IMR-90 (cell line): Measurements from ENCODE around the gene GPD1. TPM values are rescaled to one million over a fixed set of nuclear protein-coding genes. Genes with fewer than 3 reads are reported as not detected.
A peak's percentile ranks its signal among the peaks of the same experiment; 100 is the strongest.

Experiments used
- ATAC-seq: fragments of 200-7000 bp; cut with Tn5 transposase; 2 replicates; pipeline ENCODE4 v1.9.1; 2020; ENCODE audit warnings: low read depth, mild to moderate bottlenecking, moderate library complexity
- BruUV-seq: library from RNA; stranded (reverse); fragments of 400-500 nt; replicated peaks from 2 replicates; lab custom pipeline; 2021; lab: Mats Ljungman, UMichigan
- CTCF ChIA-PET: fragments of 300-600 bp; formaldehyde crosslinking; extraction: SDS; loops from one replicate; lab custom pipeline; 2021; ENCODE audit warnings: antibody characterized with exemption; lab: Yijun Ruan, JAX
- POLR2A ChIA-PET: fragments of 300-600 bp; sonication (Branson Sonifier 250); formaldehyde crosslinking; loops from one replicate; lab custom pipeline; 2022; ENCODE audit warnings: antibody characterized with exemption; ENCODE audit not compliant: unreplicated experiment; lab: Charles Lee
- DNase-seq: peaks from one replicate; pipeline ENCODE4 v3.0.0; 2013
- H2AFZ ChIP-seq: replicated peaks from 2 replicates; pipeline ENCODE3; 2013; ENCODE audit warnings: low read length, mild to moderate bottlenecking; ENCODE audit not compliant: poor library complexity
- H2AK5ac ChIP-seq: 2 replicates; pipeline ENCODE4 v1.6.1; 2013; ENCODE audit warnings: low read depth, low read length, inconsistent platforms
- H2AK9ac ChIP-seq: replicated peaks from 2 replicates; pipeline ENCODE3; 2013; ENCODE audit warnings: mild to moderate bottlenecking, low read depth, low read length, moderate library complexity; ENCODE audit not compliant: poor library complexity
- H2BK120ac ChIP-seq: 2 replicates; pipeline ENCODE4 v1.6.1; 2013; ENCODE audit warnings: low read depth, low read length, inconsistent platforms
- H2BK15ac ChIP-seq: 3 replicates; pipeline ENCODE4 v1.6.1; 2013; ENCODE audit warnings: low read depth, low read length, inconsistent platforms
- H2BK20ac ChIP-seq: 2 replicates; pipeline ENCODE4 v1.6.1; 2013; ENCODE audit warnings: low read depth, mild to moderate bottlenecking, inconsistent platforms, low read length, moderate library complexity
- H2BK5ac ChIP-seq: 2 replicates; pipeline ENCODE4 v1.6.1; 2013; ENCODE audit warnings: mild to moderate bottlenecking, low read depth, low read length, inconsistent platforms; ENCODE audit not compliant: poor library complexity, severe bottlenecking
- H3K14ac ChIP-seq: replicated peaks from 2 replicates; pipeline ENCODE4 v1.6.1; 2013; ENCODE audit warnings: low read depth, low read length, inconsistent platforms
- H3K18ac ChIP-seq: 2 replicates; pipeline ENCODE4 v1.6.1; 2013; ENCODE audit warnings: low read depth, low read length, control low read depth
- H3K23ac ChIP-seq: 2 replicates; pipeline ENCODE4 v1.6.1; 2013; ENCODE audit warnings: low read depth, low read length, inconsistent platforms
- H3K27ac ChIP-seq: 2 replicates; pipeline ENCODE4 v1.5.1; 2013; ENCODE audit warnings: mild to moderate bottlenecking, control low read depth, low read length; ENCODE audit not compliant: insufficient read depth
- H3K27me3 ChIP-seq: 2 replicates; pipeline ENCODE4 v1.6.1; 2013; ENCODE audit warnings: low read length; ENCODE audit not compliant: control insufficient read depth, insufficient read depth
- H3K36me3 ChIP-seq: 2 replicates; pipeline ENCODE4 v1.6.1; 2013; ENCODE audit warnings: low read length, mixed read lengths; ENCODE audit not compliant: control insufficient read depth, insufficient read depth
- H3K4ac ChIP-seq: 2 replicates; pipeline ENCODE4 v1.6.1; 2013; ENCODE audit warnings: low read depth, low read length, inconsistent platforms
- H3K4me1 ChIP-seq: 2 replicates; pipeline ENCODE4 v1.6.1; 2013; ENCODE audit warnings: low read length, mixed read lengths; ENCODE audit not compliant: control insufficient read depth, insufficient read depth
- H3K4me2 ChIP-seq: 2 replicates; pipeline ENCODE4 v1.6.1; 2013; ENCODE audit warnings: low read depth, mild to moderate bottlenecking, control low read depth, low read length, moderate library complexity
- H3K4me3 ChIP-seq: 2 replicates; pipeline ENCODE4 v1.5.1; 2013; ENCODE audit warnings: low read depth, mild to moderate bottlenecking, control low read depth, low read length, moderate library complexity; ENCODE audit not compliant: insufficient read depth
- H3K56ac ChIP-seq: 2 replicates; pipeline ENCODE4 v1.6.1; 2013; ENCODE audit warnings: low read length, inconsistent platforms; ENCODE audit not compliant: insufficient read depth; ENCODE audit errors: extremely low read depth
- H3K79me1 ChIP-seq, 2 experiments: 2 replicates each; pipeline ENCODE4 v1.6.1; 2013; ENCODE audit warnings: low read length in 2 of 2, inconsistent platforms in 1 of 2, low read depth in 1 of 2
- H3K9ac ChIP-seq: 2 replicates; pipeline ENCODE4 v1.6.1; 2013; ENCODE audit warnings: low read depth, low read length, control low read depth
- H3K9me1 ChIP-seq: 2 replicates; pipeline ENCODE4 v1.6.1; 2013; ENCODE audit warnings: low read length, inconsistent platforms; ENCODE audit not compliant: insufficient read depth
- H3K9me3 ChIP-seq: 2 replicates; pipeline ENCODE4 v1.6.1; 2013; ENCODE audit warnings: low read length; ENCODE audit not compliant: control insufficient read depth, insufficient read depth
- H4K20me1 ChIP-seq: 2 replicates; pipeline ENCODE4 v1.6.1; 2013; ENCODE audit warnings: low read length, inconsistent platforms; ENCODE audit not compliant: insufficient read depth
- H4K5ac ChIP-seq: 2 replicates; pipeline ENCODE4 v1.6.1; 2013; ENCODE audit warnings: mild to moderate bottlenecking, low read depth, low read length, control low read depth
- H4K8ac ChIP-seq, 2 experiments: 2 replicates each; pipeline ENCODE4 v1.6.1; 2013; ENCODE audit warnings: low read depth in 2 of 2, low read length in 2 of 2, control low read depth in 1 of 2, inconsistent platforms in 1 of 2
- H4K91ac ChIP-seq: 2 replicates; pipeline ENCODE4 v1.6.1; 2013; ENCODE audit warnings: low read depth, low read length, inconsistent platforms; ENCODE audit not compliant: insufficient read depth
- CEBPB ChIP-seq: IDR thresholded peaks from 2 replicates; pipeline ENCODE4 v1.6.1; 2012; ENCODE audit warnings: low read depth, low read length, improper control_type of control experiment
- MAZ ChIP-seq: IDR thresholded peaks from 2 replicates; pipeline ENCODE4 v1.6.1; 2012; ENCODE audit warnings: low read depth, mild to moderate bottlenecking, low read length, improper control_type of control experiment, moderate library complexity, borderline replicate concordance
- MXI1 ChIP-seq: IDR thresholded peaks from 2 replicates; pipeline ENCODE4 v1.6.1; 2012; ENCODE audit warnings: low read depth, mild to moderate bottlenecking, low read length, moderate library complexity, borderline replicate concordance
- POLR2A ChIP-seq: IDR thresholded peaks from 2 replicates; pipeline ENCODE4 v1.6.1; 2012; ENCODE audit warnings: mild to moderate bottlenecking, low read depth, low read length
- WGBS, 2 experiments: methylation state at CpG; one replicate each; pipeline versions ENCODE4 v1.1.5 to v1.1.7; 2013; ENCODE audit warnings: missing lambda C conversion rate in 2 of 2; ENCODE audit not compliant: insufficient read length in 1 of 2; ENCODE audit errors: extremely low coverage in 2 of 2; 5-methylcytosine and 5-hydroxymethylcytosine counted together
- dilution Hi-C: fragments of 300-500 bp; cut with HindIII; formaldehyde crosslinking; loops from one replicate; pipeline ENCODE4 v1.14.3; 2018; ENCODE audit warnings: low sequenced_read_pairs; ENCODE audit not compliant: unreplicated experiment
- in situ Hi-C: fragments of 300-500 bp; cut with MboI; formaldehyde crosslinking; loops from 3 replicates; pipeline ENCODE4 v1.14.3; 2019; ENCODE audit warnings: low sequenced_read_pairs, inconsistent platforms, mixed read lengths
- intact Hi-C: fragments of 100-400 bp; cut with micrococcal nuclease; formaldehyde crosslinking; loops from 2 replicates; pipeline ENCODE4 v1.10.0; 2022
- polyA plus RNA-seq, 3 experiments: library from polyadenylated mRNA; depleted of rRNA; stranded (reverse); fragments of >200 nt; gene quantifications; 2 replicates each; pipeline ENCODE4 v1.2.3, GENCODE V29; 2012; ENCODE audit warnings: low replicate concordance in 1 of 3
- total RNA-seq: library from RNA; depleted of rRNA; stranded (reverse); fragments of >200 nt; gene quantifications from 2 replicates; pipeline ENCODE4 v1.2.3, GENCODE V29; 2012

Gene GPD1
- total and polyA plus RNA-seq, 2 of the 4 experiments (the other 2 are of a cell fraction), result 0.05 to 0.18 TPM

DNA sequence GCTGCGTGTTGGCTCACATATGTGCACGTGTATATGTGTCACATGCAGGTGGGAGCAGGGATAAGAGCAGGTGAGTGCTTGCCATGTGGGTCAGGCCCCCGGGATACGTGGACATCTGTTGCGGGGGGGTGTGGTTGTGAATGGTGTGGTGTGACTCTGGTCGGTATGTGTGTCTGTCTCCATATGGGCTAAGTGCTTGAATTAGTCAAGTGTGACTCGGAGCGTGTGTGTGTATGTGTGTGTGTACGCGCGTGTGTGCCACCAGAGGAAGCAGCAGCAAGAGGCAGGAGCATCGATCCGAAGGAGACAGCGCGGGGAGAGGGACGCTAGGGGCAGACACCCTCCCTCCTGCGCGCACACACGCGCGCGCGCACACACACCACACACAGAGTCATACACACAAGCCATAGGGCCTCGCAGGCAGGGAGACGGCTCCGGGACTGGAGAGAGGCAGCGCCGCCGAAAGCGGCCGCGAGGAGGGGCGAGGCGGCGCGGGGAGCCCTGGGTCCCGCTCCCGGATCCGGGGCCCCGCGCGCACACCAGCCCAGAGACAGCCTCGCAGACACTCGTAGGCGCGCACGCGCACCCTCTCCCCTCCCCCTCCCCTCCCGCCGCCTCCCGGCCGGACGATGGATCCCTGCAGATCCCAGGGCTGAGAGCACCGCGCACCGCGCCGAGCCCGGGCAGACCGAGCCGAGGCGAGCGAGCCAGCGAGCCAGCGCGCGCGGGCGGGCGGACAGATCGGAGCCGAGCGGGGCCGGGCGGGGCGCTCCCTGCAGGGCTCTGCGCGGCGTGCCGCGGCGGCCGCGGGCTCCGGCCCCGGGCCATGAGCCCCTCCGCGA, 46.6 kb upstream of the GPD1 start, which contains the start of gene ASIC1:
Gene ASIC1, plus strand, starts transcription at position 597 of the 842 bp plus-strand sequence. CDS start 1,171 bp downstream, outside the sequence.
- BruUV-seq, result no TSS peak
- Histone ChIP-seq H4K20me1 (peaks cover 7% of the 10 kb centered on the region; the same call in 1 of the 2 replicates), H3K27me3 (peaks cover 29% of the 10 kb centered on the region), H2BK5ac (no peak within 1 kb of the TSS), H4K91ac (no peak within 1 kb of the TSS; the same call in 1 of the 2 replicates), H3K4me1 (peaks cover 9% of the 10 kb centered on the region), H3K9me1 (no peaks in the 10 kb centered on the region), H2AK5ac (peak within 1 kb of the TSS; percentile 48; the same call in 1 of the 2 replicates), H3K4ac (peak within 1 kb of the TSS; percentile 22), H3K9me3 (no peaks in the 10 kb centered on the region), H3K79me1 (no peaks in the 10 kb centered on the region; a peak in 1 of 4 replicates), H2BK120ac (no peak within 1 kb of the TSS), H3K18ac (peak within 1 kb of the TSS; percentile 24; the same call in 1 of the 2 replicates), H2BK15ac (no peak within 1 kb of the TSS), H4K8ac (peak within 1 kb of the TSS in 1 of 2 experiments; percentile 55; a peak in 1 of 4 replicates), H3K27ac (peak within 1 kb of the TSS; percentile 71), H4K5ac (no peak within 1 kb of the TSS; the same call in 1 of the 2 replicates), H3K14ac (peak within 1 kb of the TSS; percentile 10; the same call in 1 of the 2 replicates), H2BK20ac (no peak within 1 kb of the TSS), H3K9ac (peak within 1 kb of the TSS; percentile 65), H3K56ac (no peak within 1 kb of the TSS), H3K4me3 (peak within 1 kb of the TSS; percentile 85), H3K36me3 (0 out of 2 replicates have a peak, but pooled peaks cover 3% of the 10 kb centered on the region), H2AK9ac (peak within 1 kb of the TSS; percentile 75), H3K4me2 (peak within 1 kb of the TSS; percentile 100), H2AFZ (peak within 1 kb of the TSS; percentile 90), H3K23ac (peak within 1 kb of the TSS; percentile 60)
- intact Hi-C loops (loop anchor here (1.0 to 2.0 kb wide), 4 partner anchors 83 to 280 kb away; no protein-coding TSS in a partner anchor), in situ Hi-C loops (loop anchor here (5.0 kb wide), 1 partner anchor 85 kb away; the partner anchor contains the start of gene AQP6), dilution Hi-C loops (no loop called here)
- ChIA-PET CTCF (interaction anchor here (1.1 to 1.8 kb wide), 3 partner anchors 13 to 112 kb away, joined by 3 to 15 read pairs (median 3); no protein-coding TSS in a partner anchor), POLR2A (no interaction called here)
- 4% methylated on average over 37 of the region's 88 CpGs; no CpG with 5 or more reads in 1 of the 2 experiments for WGBS, 2 experiments
- TF ChIP-seq MXI1, result 0 out of 2 replicates have a peak, but pooled peaks have one; percentile 13
- TF ChIP-seq MAZ, result no peak; the same call in 1 of the 2 replicates
- TF ChIP-seq CEBPB, result no peak
- no peak for TF ChIP-seq POLR2A
- peak; percentile 86 for ATAC-seq
- DNase-seq, result peak; percentile 67
